Astrocyte of the hippocampus (primary cell): ENCODE measurements around the gene SWAP70.

Experiments
- DNase-seq: peaks from one replicate; pipeline ENCODE4 v3.0.0; 2011; ENCODE audit warnings: low read depth, low spot score

Gene SWAP70

GRCh38 chr11:9753021-9753420 is 89.1 kb downstream of the SWAP70 start:
- peak; percentile 83 for DNase-seq

GRCh38 chr11:9754010-9754471 is 90.2 kb downstream of the SWAP70 start:
- no peak for DNase-seq

DNA sequence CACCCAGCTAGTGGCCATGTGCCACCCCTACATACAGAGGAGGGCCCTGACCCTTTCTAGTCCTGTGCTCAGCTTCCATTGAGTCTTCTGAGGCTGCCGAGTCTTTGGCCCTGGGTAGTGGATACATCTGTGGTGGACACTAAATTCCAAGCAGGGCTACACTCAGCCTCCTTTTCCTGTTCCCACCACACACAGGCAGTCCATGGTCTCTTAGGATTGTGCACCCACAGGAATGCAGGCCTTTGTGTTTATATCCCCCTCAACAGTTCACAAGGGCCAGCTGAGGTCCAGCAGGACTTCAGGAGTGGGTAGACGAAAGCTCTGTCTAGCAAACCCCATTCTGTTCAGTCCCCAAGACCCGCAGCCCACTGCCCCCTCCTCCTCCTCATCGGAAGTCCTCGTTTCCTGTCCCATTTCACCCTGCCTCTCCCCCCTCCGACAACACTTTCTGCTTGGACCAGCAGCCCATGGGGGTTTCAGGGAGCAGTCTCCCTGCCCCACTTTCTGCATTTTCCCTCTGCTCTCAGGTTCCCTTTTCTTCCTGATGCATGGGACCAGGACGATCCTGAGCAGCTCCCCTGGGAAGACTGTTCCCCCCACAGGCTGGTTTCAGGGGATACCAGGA is 91.8 kb downstream of the SWAP70 start:
- peak; percentile 92 for DNase-seq

DNA sequence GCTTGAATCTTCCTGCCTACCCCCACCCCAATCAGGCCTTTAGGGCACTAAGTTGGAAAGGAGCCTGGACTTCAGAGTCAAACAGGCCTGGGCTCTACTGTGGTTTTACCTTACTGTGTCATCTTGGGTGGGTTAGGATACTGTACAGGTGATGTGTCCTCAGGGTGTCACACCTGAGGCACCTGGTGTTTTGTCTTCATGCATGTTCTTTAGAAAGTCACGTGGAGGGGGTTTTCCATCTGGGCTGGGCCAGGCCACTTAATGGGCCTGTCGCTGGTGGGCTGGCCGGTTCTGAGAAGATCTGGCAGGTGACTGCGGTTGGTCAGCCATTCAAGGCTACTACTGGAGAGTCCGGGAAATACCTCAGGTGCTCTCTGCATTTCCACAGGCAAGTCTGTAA is 92.6 kb downstream of the SWAP70 start:
- no peak for DNase-seq

- DNase-seq, result no peak
Observed at GRCh38 chr11:9756878-9757277, 93.0 kb downstream of the SWAP70 start.

DNA sequence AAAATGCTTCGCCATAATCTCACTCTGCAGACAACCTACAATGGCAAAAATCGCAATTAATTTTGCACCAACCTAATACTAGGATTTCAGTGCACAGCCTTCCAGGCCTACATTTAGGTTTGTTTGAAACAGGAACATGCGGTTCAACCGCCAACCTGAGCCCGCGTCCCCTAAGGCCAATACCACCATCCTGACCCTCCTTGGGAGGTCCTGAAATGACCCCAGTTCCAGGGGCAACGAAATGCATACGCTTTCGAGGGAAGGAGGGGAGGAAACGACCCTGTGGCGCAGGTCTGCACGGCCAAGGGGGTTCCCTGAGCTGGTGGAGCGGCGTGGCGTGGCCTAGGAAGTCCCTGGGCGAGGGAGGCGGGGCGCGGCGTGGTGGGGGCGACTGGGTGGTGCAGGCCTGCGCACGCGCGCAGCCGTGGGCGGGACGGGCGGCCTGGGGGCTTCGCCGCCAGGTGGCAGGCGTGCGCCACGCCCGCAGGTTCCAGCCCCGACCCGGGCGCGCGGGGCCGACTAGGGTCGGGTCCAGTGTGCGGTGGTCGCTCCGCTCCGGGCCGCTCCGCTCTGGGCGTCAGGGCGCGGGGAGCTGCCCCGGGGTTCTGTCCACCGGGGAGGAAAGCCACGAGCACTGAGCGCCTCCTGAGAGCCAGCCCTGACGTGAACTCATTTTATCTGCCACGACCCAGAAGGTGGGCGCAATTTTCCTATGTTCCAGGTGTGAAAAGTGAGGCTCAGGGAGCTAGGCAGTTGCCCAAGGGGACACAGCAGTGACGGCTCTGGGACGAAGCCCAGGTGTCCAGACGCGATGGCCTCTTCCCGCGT is 94.1 kb downstream of the SWAP70 start:
- peak; percentile 92 for DNase-seq

- peak; percentile 88 for DNase-seq
Observed at GRCh38 chr11:9758637-9759518, 95.0 kb downstream of the SWAP70 start.

DNA sequence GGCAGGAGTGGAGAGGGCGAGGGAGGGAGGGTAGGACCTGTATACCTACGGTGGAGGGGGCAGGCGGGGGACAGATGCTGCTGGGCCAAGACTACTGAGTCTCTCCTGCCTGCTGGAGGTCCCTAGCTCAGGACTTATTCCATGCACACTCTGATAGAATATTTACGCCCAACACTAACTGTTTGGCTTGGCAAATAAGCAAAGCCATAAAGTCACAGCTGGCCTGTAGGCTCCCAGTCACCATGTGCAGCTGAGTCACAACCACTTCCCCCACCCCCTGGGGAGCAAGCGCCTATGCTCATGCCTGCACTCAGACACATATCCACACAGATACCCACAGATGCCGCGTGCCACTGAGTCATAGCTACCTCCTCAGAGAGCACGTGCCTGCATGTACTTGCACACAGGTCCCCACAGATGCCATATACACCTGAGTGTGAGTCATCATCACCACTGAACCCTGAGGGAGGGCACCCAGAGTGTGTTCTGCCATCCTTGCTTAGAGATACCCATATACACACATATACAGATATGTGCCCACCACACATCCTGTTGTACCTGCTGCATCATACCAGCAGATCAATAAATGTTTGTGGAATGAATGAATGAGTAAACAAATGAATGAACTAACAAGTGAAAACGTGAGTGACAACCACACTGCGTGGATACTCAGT is 95.8 kb downstream of the SWAP70 start:
- peak; percentile 98 for DNase-seq

DNA sequence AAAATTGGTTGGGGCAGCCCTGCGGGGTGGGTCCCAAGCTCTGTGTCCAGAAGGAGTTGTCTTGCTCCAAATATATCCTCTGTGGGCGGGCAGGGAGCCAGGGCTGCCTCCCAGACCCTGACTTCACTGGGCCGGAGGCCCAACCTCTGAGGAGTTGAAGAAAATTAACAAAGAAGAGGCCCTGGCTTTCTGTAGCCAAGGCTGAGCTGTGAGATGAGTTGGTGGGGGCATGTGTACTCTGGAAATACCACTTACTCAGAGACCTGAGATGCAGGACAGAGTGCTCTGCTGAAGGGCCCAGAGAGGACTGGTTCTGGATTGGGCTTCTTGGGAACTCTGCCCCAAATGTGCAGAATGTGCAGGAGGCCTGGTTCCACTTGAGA is 96.3 kb downstream of the SWAP70 start:
- peak; percentile 96 for DNase-seq

- no peak for DNase-seq
Observed at GRCh38 chr11:9761441-9761945, 97.6 kb downstream of the SWAP70 start.

DNA sequence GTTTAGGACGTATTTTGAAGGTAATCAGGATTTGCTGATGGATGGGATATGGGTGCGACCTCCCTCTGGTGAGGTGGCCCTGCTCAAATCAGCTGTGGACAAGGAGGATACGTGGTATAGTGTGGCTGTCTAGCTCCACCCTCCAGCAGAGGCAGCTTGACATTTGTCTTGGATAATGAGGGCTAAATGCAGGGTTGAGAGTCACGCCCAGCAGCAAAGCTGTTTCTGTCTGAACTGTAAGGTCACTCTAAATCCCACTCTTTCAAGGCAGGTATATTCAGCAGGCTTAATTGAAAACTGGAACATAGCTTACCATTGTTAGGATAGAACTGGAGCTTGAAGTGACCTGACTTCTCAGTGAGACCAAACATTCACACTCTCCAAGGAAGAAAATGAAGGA is 98.7 kb downstream of the SWAP70 start:
- no peak for DNase-seq

GRCh38 chr11:9763301-9763700 is 99.4 kb downstream of the SWAP70 start:
- DNase-seq, result no peak

DNA sequence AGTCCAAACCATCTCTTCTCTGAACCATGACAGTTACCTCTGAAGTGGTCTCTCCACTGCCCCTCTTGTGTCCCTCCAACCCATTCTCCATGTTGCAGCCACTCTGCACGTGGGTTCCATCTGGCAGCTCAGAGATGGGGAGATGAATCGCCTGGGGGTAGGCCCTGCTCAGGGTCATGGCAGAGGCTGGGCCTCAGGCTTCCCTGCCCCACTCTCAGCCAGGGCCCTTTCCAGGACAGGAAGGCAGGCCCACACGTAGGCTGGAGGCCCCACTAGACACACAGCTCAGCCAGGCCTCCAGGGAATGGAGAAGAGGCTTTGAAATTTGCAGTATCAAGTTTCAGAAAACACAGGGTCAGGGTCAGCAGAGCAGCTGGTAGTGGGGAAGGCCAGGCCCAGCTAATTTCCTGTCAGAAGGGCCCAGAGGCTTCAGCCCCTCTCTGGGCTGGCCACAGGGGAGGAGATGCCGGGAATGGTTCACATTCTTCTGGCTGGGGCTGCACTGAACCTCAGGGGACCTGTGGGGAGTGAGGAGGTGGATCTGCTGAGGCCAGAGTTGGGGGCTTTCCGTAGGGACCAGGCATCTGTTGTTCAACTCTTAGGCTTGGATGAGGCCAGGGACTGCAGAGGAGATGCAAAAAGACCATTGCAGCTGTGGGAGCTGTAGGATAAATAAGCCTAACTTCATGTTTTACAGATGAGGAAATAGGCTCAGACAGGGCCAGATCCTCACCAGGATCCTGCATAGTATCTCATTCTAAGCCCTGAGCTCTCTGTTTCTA is 101.6 kb downstream of the SWAP70 start:
- DNase-seq, result peak; percentile 88

DNA sequence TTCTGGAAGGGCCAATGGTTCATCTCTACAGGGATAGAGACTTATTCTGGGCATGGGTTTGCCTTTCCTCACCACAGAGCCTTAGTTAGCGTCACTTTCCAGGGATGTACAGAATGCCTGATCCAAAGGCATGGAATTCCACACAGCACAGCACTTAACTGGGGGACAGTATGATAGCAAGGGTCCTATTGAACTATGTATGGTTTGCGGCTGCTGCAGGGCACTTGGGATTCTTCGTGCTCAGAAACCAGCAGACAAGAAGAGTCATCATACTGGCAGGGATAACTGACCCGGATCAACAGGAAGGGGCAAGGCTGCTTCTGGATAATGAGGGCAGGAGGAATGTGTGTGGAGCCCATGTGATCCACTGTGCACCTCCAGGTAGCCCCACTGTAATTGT is 105.7 kb downstream of the SWAP70 start:
- no peak for DNase-seq

DNA sequence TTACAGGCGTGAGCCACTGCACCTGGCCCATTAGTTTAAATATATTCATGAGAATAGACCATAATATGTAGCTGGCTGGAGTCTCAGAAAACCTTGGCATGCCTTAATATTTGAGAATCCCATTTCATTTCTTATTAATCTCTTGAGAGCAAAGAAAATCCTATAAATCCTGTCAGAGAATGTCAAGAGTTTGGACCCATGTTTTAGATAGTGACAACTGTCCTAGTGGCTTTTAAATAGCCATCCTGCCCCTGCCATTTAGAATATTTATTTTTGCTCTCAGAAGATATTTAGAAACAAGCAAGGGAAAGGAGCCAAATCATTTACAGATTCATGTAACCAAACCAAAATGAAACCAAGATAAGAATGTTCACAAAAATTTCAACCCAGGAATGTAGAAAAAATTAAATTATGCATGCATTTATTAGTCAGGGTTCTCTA is 107.2 kb downstream of the SWAP70 start:
- no peak for DNase-seq

GRCh38 chr11:9772218-9772617 is 108.3 kb downstream of the SWAP70 start:
- DNase-seq, result no peak

GRCh38 chr11:9773524-9773923 is 109.6 kb downstream of the SWAP70 start:
- no peak for DNase-seq

GRCh38 chr11:9774109-9774508 is 110.2 kb downstream of the SWAP70 start:
- DNase-seq, result no peak

DNA sequence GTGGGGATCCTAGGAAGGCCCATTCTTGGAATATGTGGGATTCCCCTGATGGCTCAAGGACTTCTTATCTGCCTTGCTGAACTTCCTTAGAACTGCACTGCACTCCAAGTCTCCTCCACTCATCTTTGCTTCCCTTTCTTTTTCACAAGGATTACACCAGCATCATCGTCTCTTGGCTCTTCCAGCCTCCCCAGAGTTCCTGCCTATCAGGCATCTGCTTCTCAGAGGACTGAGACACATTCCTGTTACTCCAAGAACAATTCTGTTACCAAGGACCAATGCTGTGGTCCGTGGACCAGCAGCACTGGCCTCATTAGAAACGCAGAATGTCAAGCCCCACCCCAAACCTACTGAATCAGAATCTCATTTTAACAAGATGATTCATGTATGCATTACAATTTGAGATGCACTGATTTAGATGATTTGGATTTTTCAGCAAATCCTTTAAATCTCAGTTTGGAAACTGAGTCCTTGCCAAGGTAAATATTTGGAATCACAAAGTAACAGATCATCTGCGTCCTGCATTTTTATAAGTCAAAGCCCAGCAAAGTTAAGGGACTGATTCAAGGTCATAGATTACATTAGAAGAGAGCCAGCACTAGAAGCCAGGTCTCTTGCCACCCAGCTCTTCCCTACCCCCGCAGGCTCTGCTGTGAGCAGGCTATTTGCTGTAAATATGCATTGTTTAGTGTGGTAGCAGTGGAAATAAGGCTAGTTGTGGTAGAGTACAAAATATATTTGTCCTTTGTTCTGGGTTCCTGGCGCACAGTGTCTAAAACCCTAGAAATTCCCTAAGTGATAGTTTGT is 110.9 kb downstream of the SWAP70 start:
- peak; percentile 91 for DNase-seq

GRCh38 chr11:9775398-9775779 is 111.5 kb downstream of the SWAP70 start:
- no peak for DNase-seq
